ENCODE data around the gene GBP1. TPM values are rescaled to one million over a fixed set of nuclear protein-coding genes. Genes with fewer than 3 reads are reported as not detected.

The GBP1 gene
- total and polyA plus RNA-seq, 2 experiments from 2014 or later, result 0.13 TPM; not detected in 1

- TF ChIP-seq CTCF (conservative IDR thresholded peaks at IDR 0.05; ENCODE audit: low read depth in 2 of 2), result no peak
- no peak for TF ChIP-seq REST (IDR thresholded peaks at IDR 0.05; ENCODE audit: unreplicated experiment)
Measured at GRCh38 chr1:89051955-89052312, 13.1 kb downstream of the GBP1 start (continued).

- Histone ChIP-seq H4K20me1 (replicated peaks; ENCODE audit: insufficient read depth) (no peaks in the 10 kb centered on the region), H3K79me2 (replicated peaks; ENCODE audit: insufficient read depth) (no peaks in the 10 kb centered on the region), H3K36me3 (ENCODE audit: insufficient read depth) (no peaks in the 10 kb centered on the region), H2AFZ (no peak overlapping the region), H3K4me3 (no peak overlapping the region), H3K27me3 (ENCODE audit: insufficient read depth) (no peaks in the 10 kb centered on the region), H3K4me1 (ENCODE audit: insufficient read depth) (no peaks in the 10 kb centered on the region), H3K9me2 (ENCODE audit: insufficient read depth) (no peaks in the 10 kb centered on the region), H3F3A (replicated peaks; ENCODE audit: low read depth) (no peaks in the 10 kb centered on the region), H3K4me2 (no peak overlapping the region), H3K27ac (ENCODE audit: low read depth) (no peak overlapping the region)
- Mint-ChIP-seq H3K36me3 (ENCODE audit: low read depth) (no peaks in the 10 kb centered on the region), H3K9me3 (no peaks in the 10 kb centered on the region), H3K4me1 (no peaks in the 10 kb centered on the region; the same call in 2 of the 3 replicates), H3K27me3 (ENCODE audit: insufficient read depth, low read depth, poor library complexity) (no peaks in the 10 kb centered on the region), H3K27ac (no peak overlapping the region), H3K4me3 (no peak overlapping the region)
- no peak for ATAC-seq
- no peak for DNase-seq (ENCODE audit: low spot score)
- TF ChIP-seq STAT1 (IDR thresholded peaks at IDR 0.05; ENCODE audit: unreplicated experiment), result no peak
- TF ChIP-seq POLR2AphosphoS5 (IDR thresholded peaks at IDR 0.05; ENCODE audit: low read depth), result no peak
- no peak for TF ChIP-seq EZH2 (IDR thresholded peaks at IDR 0.05; ENCODE audit: low read depth, unreplicated experiment)
- no peak for TF ChIP-seq CREB1 (CRISPR knock-in tag; IDR thresholded peaks at IDR 0.05; ENCODE audit: low read depth)
- no peak for TF ChIP-seq ETS1 (IDR thresholded peaks at IDR 0.05)
- TF ChIP-seq ZNF114 (CRISPR knock-in tag; IDR thresholded peaks at IDR 0.05), result no peak
- no peak for TF ChIP-seq CTCF (conservative IDR thresholded peaks at IDR 0.05; ENCODE audit: low read depth in 2 of 2)
- TF ChIP-seq ZNF462 (CRISPR knock-in tag; IDR thresholded peaks at IDR 0.05), result no peak
Measured at GRCh38 chr1:89051300-89051954, 13.6 kb downstream of the GBP1 start.

Measured in GM23338 (cell line).